A549 (cell line): ENCODE measurements around the gene FGF14. TPM values are rescaled to one million over a fixed set of nuclear protein-coding genes. Genes with fewer than 3 reads are reported as not detected.

Experiments
- ATAC-seq, 2 experiments: fragments of 200-7000 bp in 1 of 2; fragments of >200 bp in 1 of 2; cut with Nextera tagmentation in 1 of 2; cut with Tn5 transposase in 1 of 2; 3 replicates each; pipeline versions ENCODE4 v1.8.0 to v1.9.1; 2018 to 2020; ENCODE audit warnings: mild to moderate bottlenecking in 1 of 2, moderate library complexity in 1 of 2
- CTCF ChIA-PET: fragments of 300-600 bp; sonication (Branson Sonifier 250); formaldehyde crosslinking; extraction: SDS; loops from one replicate; lab custom pipeline; 2021; ENCODE audit warnings: antibody characterized with exemption, inconsistent platforms; lab: Yijun Ruan, JAX
- POLR2A ChIA-PET: fragments of 350-600 bp; formaldehyde crosslinking; extraction: SDS; loops from one replicate; lab custom pipeline; 2021; ENCODE audit warnings: antibody characterized with exemption, inconsistent platforms; lab: Yijun Ruan, JAX
- DNase-seq, 2 experiments: peaks; one replicate each; pipeline versions ENCODE4 v3.0.0 to v3.0.0-alpha.2; 2011 to 2016; ENCODE audit warnings: low read depth in 1 of 2, low spot score in 1 of 2
- FAIRE-seq: peaks from 2 replicates; lab custom pipeline; 2011; peaks lifted over from hg19 to GRCh38; lab: Jason Lieb, UNC
- H3K27ac ChIP-seq, 2 experiments: fragments of >200 bp; sonication (Bioruptor Twin); formaldehyde crosslinking; 3 replicates each; pipeline ENCODE4 v1.5.1; 2016 to 2017
- H3K4me1 ChIP-seq: fragments of >200 bp; sonication (Bioruptor Twin); formaldehyde crosslinking; 3 replicates; pipeline ENCODE4 v1.6.1; 2016
- H3K4me2 ChIP-seq: fragments of >200 bp; sonication (Bioruptor Twin); formaldehyde crosslinking; 3 replicates; pipeline ENCODE4 v1.6.1; 2016
- H3K4me3 ChIP-seq: fragments of >200 bp; sonication (Bioruptor Twin); formaldehyde crosslinking; 3 replicates; pipeline ENCODE4 v1.5.1; 2016
- H3K9me3 ChIP-seq: fragments of >200 bp; sonication (Bioruptor Twin); formaldehyde crosslinking; 3 replicates; pipeline ENCODE4 v1.6.1; 2016
- EHF ChIP-seq: fragments of 250-450 bp; sonication (Bioruptor Pico); IDR thresholded peaks from 2 replicates; pipeline ENCODE4 v1.5.0; 2020; ENCODE audit warnings: mild to moderate bottlenecking
- EP300 ChIP-seq, 2 experiments: fragments of >200 bp; sonication (Bioruptor Twin); formaldehyde crosslinking; IDR thresholded peaks; 2 replicates in 1 of 2; 3 replicates in 1 of 2; pipeline ENCODE4 v1.6.1; 2016 to 2017
- ESRRA ChIP-seq: fragments of 150-350 bp; IDR thresholded peaks from 2 replicates; pipeline ENCODE4 v1.6.1; 2014; ENCODE audit warnings: mild to moderate bottlenecking, low read length, borderline replicate concordance
- FOSB ChIP-seq: fragments of 250-450 bp; sonication (Bioruptor Pico); IDR thresholded peaks from 2 replicates; pipeline ENCODE4 v1.5.0; 2020; ENCODE audit warnings: mild to moderate bottlenecking, moderate library complexity
- GATA3 ChIP-seq: IDR thresholded peaks from 2 replicates; pipeline ENCODE4 v1.6.1; 2012; ENCODE audit warnings: borderline replicate concordance
- HDAC2 ChIP-seq: fragments of 200-600 bp; sonication (generic); IDR thresholded peaks from 2 replicates; pipeline ENCODE4 v1.6.1; 2016
- HOXA7 ChIP-seq: fragments of 250-450 bp; sonication (Bioruptor Pico); IDR thresholded peaks from 2 replicates; pipeline ENCODE4 v1.5.0; 2020; ENCODE audit warnings: mild to moderate bottlenecking, moderate library complexity
- KDM5A ChIP-seq: fragments of 200-600 bp; sonication (generic); IDR thresholded peaks from 2 replicates; pipeline ENCODE4 v1.6.1; 2016; ENCODE audit warnings: antibody characterized with exemption, mild to moderate bottlenecking
- MAFK ChIP-seq: fragments of 450-650 bp; IDR thresholded peaks from 2 replicates; pipeline ENCODE4 v1.6.1; 2014; ENCODE audit not compliant: partially characterized antibody
- MYC ChIP-seq: IDR thresholded peaks from 2 replicates; pipeline ENCODE4 v1.6.1; 2012; ENCODE audit warnings: mild to moderate bottlenecking, inconsistent platforms, low read length, improper control_type of control experiment, borderline replicate concordance
- NPAS2 ChIP-seq: fragments of 250-450 bp; sonication (Bioruptor Pico); IDR thresholded peaks from 2 replicates; pipeline ENCODE4 v1.8.0; 2022; ENCODE audit warnings: mild to moderate bottlenecking, moderate library complexity, borderline replicate concordance
- NR3C1 ChIP-seq: fragments of >200 bp; sonication (Bioruptor Twin); formaldehyde crosslinking; IDR thresholded peaks from 3 replicates; pipeline ENCODE4 v1.6.1; 2017
- POLR2A ChIP-seq: IDR thresholded peaks from 2 replicates; pipeline ENCODE4 v1.6.1; 2012; ENCODE audit warnings: mild to moderate bottlenecking, low read length
- RAD21 ChIP-seq, 2 experiments: fragments of >200 bp in 1 of 2; sonication (Bioruptor Twin) in 1 of 2; formaldehyde crosslinking in 1 of 2; IDR thresholded peaks in 1 of 2; conservative IDR thresholded peaks in 1 of 2; 2 replicates in 1 of 2; 3 replicates in 1 of 2; pipeline ENCODE4 v1.6.1; 2012 to 2018; ENCODE audit warnings: inconsistent platforms in 1 of 2
- RCOR1 ChIP-seq: fragments of 150-350 bp; IDR thresholded peaks from 2 replicates; pipeline ENCODE4 v1.6.1; 2014; ENCODE audit warnings: antibody characterized with exemption, low read length, low read depth
- RFX5 ChIP-seq: fragments of 450-650 bp; IDR thresholded peaks from 2 replicates; pipeline ENCODE4 v1.7.1; 2014; ENCODE audit warnings: antibody characterized with exemption, mild to moderate bottlenecking, moderate library complexity
- SREBF2 ChIP-seq: fragments of 450-650 bp; IDR thresholded peaks from 2 replicates; pipeline ENCODE4 v1.6.1; 2014; ENCODE audit warnings: mild to moderate bottlenecking, moderate library complexity
- TFCP2L1 ChIP-seq: fragments of 250-450 bp; sonication (Bioruptor Pico); IDR thresholded peaks from 2 replicates; pipeline ENCODE4 v1.5.0; 2021; ENCODE audit warnings: mild to moderate bottlenecking
- TP53 ChIP-seq: fragments of 250-450 bp; sonication (Bioruptor Pico); IDR thresholded peaks from 2 replicates; pipeline ENCODE4 v1.5.0; 2021; ENCODE audit warnings: mild to moderate bottlenecking, moderate library complexity
- ZSCAN20 ChIP-seq: fragments of 250-450 bp; sonication (Bioruptor Pico); IDR thresholded peaks from 2 replicates; pipeline ENCODE4 v1.8.0; 2022; ENCODE audit warnings: mild to moderate bottlenecking, moderate library complexity
- WGBS: methylation state at CpG from one replicate; pipeline ENCODE4 v1.1.6; 2017; ENCODE audit errors: missing lambda C conversion rate; 5-methylcytosine and 5-hydroxymethylcytosine counted together
- polyA plus RNA-seq, 4 experiments: library from polyadenylated mRNA; depleted of rRNA in 3 of 4; stranded (reverse); fragments of >200 nt; fragmentation: RNase III in 1 of 4; extraction: RNeasy Plus Mini Kit Qiagen cat#74134 plus additional on column Dnase treatment in 1 of 4; gene quantifications; 2 replicates in 3 of 4; 3 replicates in 1 of 4; pipeline ENCODE4 v1.2.3, GENCODE V29; 2011 to 2017
- TF ChIP-seq, protein P1 (sequence below): fragments of >200 bp; sonication (Bioruptor Twin); formaldehyde crosslinking; IDR thresholded peaks from 2 replicates; pipeline ENCODE4 v1.6.1; 2016
- TF ChIP-seq, protein P2 (sequence below): IDR thresholded peaks from 2 replicates; pipeline ENCODE4 v1.6.1; 2012
- TF ChIP-seq, protein P3 (sequence below): IDR thresholded peaks from 2 replicates; pipeline ENCODE4 v1.6.1; 2012
- TF ChIP-seq, protein P4 (sequence below): fragments of 250-450 bp; sonication (Bioruptor Pico); IDR thresholded peaks from 2 replicates; pipeline ENCODE4 v1.5.0; 2020; ENCODE audit warnings: low read depth, mild to moderate bottlenecking, moderate library complexity
- TF ChIP-seq, protein P5 (sequence below): fragments of >200 bp; sonication (Bioruptor Twin); formaldehyde crosslinking; IDR thresholded peaks from 3 replicates; pipeline ENCODE4 v1.6.1; 2016
- TF ChIP-seq, protein P6 (sequence below): fragments of >200 bp; sonication (Bioruptor Twin); formaldehyde crosslinking; IDR thresholded peaks from 3 replicates; pipeline ENCODE4 v1.5.1; 2016

FGF14 gene
- polyA plus RNA-seq, 2 of the 4 experiments (the other 2 are of a cell fraction), result not detected

DNA sequence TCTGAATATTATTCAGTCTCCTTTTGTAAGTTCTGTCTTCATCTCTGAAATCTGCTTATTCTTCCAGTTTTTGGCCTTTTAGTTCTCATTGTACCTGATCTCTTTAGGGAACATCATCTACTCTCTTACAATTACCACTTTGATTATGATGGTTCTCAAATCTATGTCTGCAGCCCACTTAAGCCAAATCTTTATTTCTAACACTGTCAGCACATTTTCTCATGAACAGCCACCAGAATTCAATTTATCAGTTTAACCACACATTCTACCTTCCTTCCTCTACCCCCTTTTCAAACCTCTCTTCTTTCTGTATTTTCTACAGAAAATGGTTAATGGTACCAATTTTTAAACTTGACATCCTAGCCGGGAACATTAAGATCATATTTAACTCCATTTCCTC, 175.3 kb downstream of the FGF14 start:
- Histone ChIP-seq H3K4me2 (no peak overlapping the region), H3K4me1 (no peaks in the 10 kb centered on the region), H3K4me3 (no peak overlapping the region), H3K9me3 (no peaks in the 10 kb centered on the region), H3K27ac (no peak overlapping the region)
- FAIRE-seq, result no peak
- no peak for ATAC-seq
- CTCF ChIA-PET, result no interaction called here
- POLR2A ChIA-PET, result no interaction called here
- TF ChIP-seq ZSCAN20 (CRISPR knock-in tag) (no peak), MAFK (peak; percentile 25), GATA3 (no peak), ESRRA (no peak), EHF (no peak), KDM5A (no peak), FOSB (no peak)
- TF ChIP-seq, protein P1, sequence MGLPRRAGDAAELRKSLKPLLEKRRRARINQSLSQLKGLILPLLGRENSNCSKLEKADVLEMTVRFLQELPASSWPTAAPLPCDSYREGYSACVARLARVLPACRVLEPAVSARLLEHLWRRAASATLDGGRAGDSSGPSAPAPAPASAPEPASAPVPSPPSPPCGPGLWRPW, result no peak
- 78% methylated on average over 1 of the region's 1 CpG for WGBS
- DNase-seq, result no peak

DNA sequence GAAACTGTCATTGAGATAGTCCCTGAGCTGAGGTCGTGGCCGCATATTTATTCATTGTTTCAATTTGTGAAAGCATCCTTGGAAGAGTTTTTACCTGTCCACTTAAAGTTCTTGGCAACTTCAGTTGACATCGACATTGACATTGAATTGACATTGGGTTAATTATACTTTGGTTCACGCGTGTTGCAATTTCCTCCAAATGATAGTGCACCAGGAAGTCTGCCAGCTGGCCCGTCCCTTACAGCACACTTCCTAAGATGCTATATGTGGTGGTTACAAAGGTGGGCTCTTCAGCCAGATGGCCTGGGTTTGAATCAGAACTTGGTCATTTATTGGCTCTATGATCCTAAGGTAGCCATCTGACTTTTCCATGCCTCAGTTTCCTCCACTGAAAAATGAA, 176.0 kb downstream of the FGF14 start:
- TF ChIP-seq RCOR1 (no peak), NR3C1 (no peak), FOSB (no peak), HOXA7 (CRISPR knock-in tag) (no peak), RFX5 (no peak), EP300 (IDR thresholded peaks at IDR 0.05) (no peak), NPAS2 (CRISPR knock-in tag) (no peak), SREBF2 (no peak), HDAC2 (no peak)
- TF ChIP-seq, protein P2, sequence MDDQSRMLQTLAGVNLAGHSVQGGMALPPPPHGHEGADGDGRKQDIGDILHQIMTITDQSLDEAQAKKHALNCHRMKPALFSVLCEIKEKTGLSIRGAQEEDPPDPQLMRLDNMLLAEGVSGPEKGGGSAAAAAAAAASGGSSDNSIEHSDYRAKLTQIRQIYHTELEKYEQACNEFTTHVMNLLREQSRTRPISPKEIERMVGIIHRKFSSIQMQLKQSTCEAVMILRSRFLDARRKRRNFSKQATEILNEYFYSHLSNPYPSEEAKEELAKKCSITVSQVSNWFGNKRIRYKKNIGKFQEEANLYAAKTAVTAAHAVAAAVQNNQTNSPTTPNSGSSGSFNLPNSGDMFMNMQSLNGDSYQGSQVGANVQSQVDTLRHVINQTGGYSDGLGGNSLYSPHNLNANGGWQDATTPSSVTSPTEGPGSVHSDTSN, result no peak
- Histone ChIP-seq H3K9me3 (no peaks in the 10 kb centered on the region), H3K4me1 (no peaks in the 10 kb centered on the region), H3K4me3 (no peak overlapping the region), H3K4me2 (no peak overlapping the region), H3K27ac (no peak overlapping the region)
- WGBS, result 59% methylated on average over 6 of the region's 6 CpGs
- ChIA-PET CTCF (no interaction called here), POLR2A (no interaction called here)
- FAIRE-seq (no peak), ATAC-seq (no peak), DNase-seq (no peak)

DNA sequence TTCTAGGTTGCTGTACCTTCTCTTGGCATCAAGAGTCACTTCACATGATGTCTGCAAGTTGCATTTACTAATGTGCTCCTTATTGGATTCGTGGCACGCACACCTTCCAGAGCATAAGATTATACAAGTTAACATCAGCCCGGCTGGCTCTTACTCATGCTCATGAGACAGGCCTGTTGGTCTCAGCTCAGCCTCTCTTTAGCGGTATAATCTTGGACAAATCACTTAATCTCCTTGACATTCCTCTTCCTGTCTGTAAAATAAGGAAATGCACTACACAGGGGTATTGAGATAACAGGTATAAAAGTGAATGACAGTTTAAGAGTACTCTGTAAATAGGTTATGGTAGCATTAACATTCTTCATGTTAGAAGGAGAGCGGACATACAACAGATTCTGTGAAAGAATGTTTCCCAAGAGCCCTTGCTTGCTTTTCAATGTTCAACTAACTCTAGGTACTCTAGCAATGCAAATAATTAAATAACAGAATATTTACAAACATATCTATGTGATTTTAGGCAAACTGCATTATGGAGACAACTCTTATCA, 181.1 kb downstream of the FGF14 start:
- no peak overlapping the region for H3K27ac ChIP-seq
- H3K9me3 ChIP-seq, result no peaks in the 10 kb centered on the region
- no peak for ATAC-seq
- ChIA-PET CTCF (no interaction called here), POLR2A (no interaction called here)
- TF ChIP-seq NR3C1 (no peak), EP300 (IDR thresholded peaks at IDR 0.05) (no peak), GATA3 (no peak), TP53 (CRISPR knock-in tag) (no peak), MYC (no peak), TFCP2L1 (CRISPR knock-in tag) (no peak), RAD21 (conservative IDR thresholded peaks at IDR 0.05 in 1 of 2, IDR thresholded peaks at IDR 0.05 in 1 of 2) (no peak), EHF (no peak), POLR2A (no peak), MAFK (no peak), ZSCAN20 (CRISPR knock-in tag) (no peak)
- TF ChIP-seq, protein P3, sequence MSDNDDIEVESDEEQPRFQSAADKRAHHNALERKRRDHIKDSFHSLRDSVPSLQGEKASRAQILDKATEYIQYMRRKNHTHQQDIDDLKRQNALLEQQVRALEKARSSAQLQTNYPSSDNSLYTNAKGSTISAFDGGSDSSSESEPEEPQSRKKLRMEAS, result no peak
- TF ChIP-seq, protein P4, sequence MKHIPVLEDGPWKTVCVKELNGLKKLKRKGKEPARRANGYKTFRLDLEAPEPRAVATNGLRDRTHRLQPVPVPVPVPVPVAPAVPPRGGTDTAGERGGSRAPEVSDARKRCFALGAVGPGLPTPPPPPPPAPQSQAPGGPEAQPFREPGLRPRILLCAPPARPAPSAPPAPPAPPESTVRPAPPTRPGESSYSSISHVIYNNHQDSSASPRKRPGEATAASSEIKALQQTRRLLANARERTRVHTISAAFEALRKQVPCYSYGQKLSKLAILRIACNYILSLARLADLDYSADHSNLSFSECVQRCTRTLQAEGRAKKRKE, result no peak
- TF ChIP-seq, protein P5, sequence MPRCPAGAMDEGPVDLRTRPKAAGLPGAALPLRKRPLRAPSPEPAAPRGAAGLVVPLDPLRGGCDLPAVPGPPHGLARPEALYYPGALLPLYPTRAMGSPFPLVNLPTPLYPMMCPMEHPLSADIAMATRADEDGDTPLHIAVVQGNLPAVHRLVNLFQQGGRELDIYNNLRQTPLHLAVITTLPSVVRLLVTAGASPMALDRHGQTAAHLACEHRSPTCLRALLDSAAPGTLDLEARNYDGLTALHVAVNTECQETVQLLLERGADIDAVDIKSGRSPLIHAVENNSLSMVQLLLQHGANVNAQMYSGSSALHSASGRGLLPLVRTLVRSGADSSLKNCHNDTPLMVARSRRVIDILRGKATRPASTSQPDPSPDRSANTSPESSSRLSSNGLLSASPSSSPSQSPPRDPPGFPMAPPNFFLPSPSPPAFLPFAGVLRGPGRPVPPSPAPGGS, result no peak
- TF ChIP-seq, protein P6, sequence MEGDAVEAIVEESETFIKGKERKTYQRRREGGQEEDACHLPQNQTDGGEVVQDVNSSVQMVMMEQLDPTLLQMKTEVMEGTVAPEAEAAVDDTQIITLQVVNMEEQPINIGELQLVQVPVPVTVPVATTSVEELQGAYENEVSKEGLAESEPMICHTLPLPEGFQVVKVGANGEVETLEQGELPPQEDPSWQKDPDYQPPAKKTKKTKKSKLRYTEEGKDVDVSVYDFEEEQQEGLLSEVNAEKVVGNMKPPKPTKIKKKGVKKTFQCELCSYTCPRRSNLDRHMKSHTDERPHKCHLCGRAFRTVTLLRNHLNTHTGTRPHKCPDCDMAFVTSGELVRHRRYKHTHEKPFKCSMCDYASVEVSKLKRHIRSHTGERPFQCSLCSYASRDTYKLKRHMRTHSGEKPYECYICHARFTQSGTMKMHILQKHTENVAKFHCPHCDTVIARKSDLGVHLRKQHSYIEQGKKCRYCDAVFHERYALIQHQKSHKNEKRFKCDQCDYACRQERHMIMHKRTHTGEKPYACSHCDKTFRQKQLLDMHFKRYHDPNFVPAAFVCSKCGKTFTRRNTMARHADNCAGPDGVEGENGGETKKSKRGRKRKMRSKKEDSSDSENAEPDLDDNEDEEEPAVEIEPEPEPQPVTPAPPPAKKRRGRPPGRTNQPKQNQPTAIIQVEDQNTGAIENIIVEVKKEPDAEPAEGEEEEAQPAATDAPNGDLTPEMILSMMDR, result no peak
- TF ChIP-seq, protein P2, result no peak
- WGBS, result 11% methylated on average over 5 of the region's 5 CpGs
- H3K4me3 ChIP-seq, result no peak overlapping the region
- FAIRE-seq, result no peak
- DNase-seq, result no peak
- H3K4me2 ChIP-seq, result no peak overlapping the region
- H3K4me1 ChIP-seq, result no peaks in the 10 kb centered on the region
